Activated naive CD4-positive, alpha-beta T cell treated with anti-CD3 and anti-CD28 coated beads, Interleukin-2, amount 10 ng/mL, durations not matched to agents 7 days and 5 days (primary cell): ENCODE data around the gene CTNNBIP1.

Experiments used
- CTCF ChIA-PET: fragments of 350-600 bp; sonication (Branson Sonifier 250); formaldehyde crosslinking; loops from one replicate; lab custom pipeline; 2021; ENCODE audit warnings: antibody characterized with exemption; lab: Charles Lee
- DNase-seq: peaks from one replicate; pipeline ENCODE4 v3.0.0-alpha.2; 2020
- H3K27ac Mint-ChIP-seq: one replicate; pipeline ENCODE4 v1.8.0; 2021; ENCODE audit warnings: mild to moderate bottlenecking, moderate library complexity, mixed read lengths
- H3K27me3 Mint-ChIP-seq: one replicate; pipeline ENCODE4 v1.8.0; 2021; ENCODE audit warnings: mild to moderate bottlenecking, mixed read lengths
- H3K36me3 Mint-ChIP-seq: one replicate; pipeline ENCODE4 v1.8.0; 2021; ENCODE audit warnings: mixed read lengths
- H3K4me1 Mint-ChIP-seq: one replicate; pipeline ENCODE4 v1.8.0; 2021; ENCODE audit warnings: mixed read lengths
- H3K4me3 Mint-ChIP-seq: one replicate; pipeline ENCODE4 v1.8.0; 2021; ENCODE audit warnings: mild to moderate bottlenecking, moderate library complexity, mixed read lengths
- H3K9me3 Mint-ChIP-seq: one replicate; pipeline ENCODE4 v1.8.0; 2021; ENCODE audit warnings: mixed read lengths

Gene CTNNBIP1

DNA sequence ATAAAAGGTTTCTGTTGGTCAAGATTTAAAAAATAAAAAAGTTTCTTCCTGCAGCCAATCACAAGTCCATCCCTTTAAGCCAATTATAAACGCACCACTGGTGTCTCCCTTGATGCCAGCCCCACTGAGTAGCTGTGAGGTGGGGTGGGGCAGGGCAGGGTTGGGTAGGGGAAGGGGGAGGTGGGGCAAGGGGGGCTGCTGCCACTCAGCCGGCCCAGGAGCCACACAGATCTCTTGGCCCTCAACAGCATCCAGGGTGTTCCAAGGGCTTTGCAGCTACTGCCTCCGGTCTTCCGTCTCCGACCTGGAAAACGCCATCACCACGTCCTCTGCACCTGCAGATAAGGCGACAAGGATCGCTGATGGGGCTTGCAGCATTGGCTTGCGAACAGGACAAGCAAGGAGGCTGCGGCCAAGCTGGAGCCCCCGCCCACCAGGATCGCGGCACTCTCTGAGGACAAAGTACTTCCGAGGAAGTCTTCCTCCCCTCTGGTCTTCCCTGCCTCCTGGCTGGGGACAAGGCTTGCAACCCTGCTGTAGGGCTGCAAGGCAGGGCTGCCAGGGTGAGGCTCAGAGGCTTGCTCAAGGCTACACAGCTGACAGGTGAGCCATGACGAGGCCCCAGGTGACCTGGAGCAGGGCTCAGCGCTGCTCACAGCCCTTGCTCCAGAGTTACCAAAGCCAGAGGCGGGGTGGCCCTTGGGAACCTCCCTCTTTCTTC, 59.5 kb downstream of the CTNNBIP1 start:
- H3K9me3 Mint-ChIP-seq, result peaks cover 8% of the 10 kb centered on the region
- no peak for DNase-seq
- peaks cover 13% of the 10 kb centered on the region for H3K36me3 Mint-ChIP-seq
- H3K4me3 Mint-ChIP-seq, result peak overlapping the region; percentile 65
- H3K27me3 Mint-ChIP-seq, result peaks cover 21% of the 10 kb centered on the region
- CTCF ChIA-PET, result interaction anchor here (3.2 kb wide), 1 partner anchor 65 kb away, joined by 20 read pairs; no protein-coding TSS in a partner anchor
- peaks cover 29% of the 10 kb centered on the region for H3K4me1 Mint-ChIP-seq
- H3K27ac Mint-ChIP-seq, result peak overlapping the region; percentile 6

- Mint-ChIP-seq H3K4me3 (peak overlapping the region; percentile 27), H3K36me3 (peaks cover 11% of the 10 kb centered on the region), H3K27ac (peak overlapping the region; percentile 6), H3K27me3 (peaks cover 28% of the 10 kb centered on the region), H3K4me1 (peaks cover 29% of the 10 kb centered on the region), H3K9me3 (peaks cover 8% of the 10 kb centered on the region)
- no peak for DNase-seq
- CTCF ChIA-PET, result interaction anchor here (3.2 kb wide), 1 partner anchor 64 kb away, joined by 20 read pairs; no protein-coding TSS in a partner anchor
These were observed 60.2 kb downstream of the CTNNBIP1 start for GRCh38 chr1:9849691-9850441.

GRCh38 chr1:9848022-9848421, 62.0 kb downstream of the CTNNBIP1 start:
- H3K9me3 Mint-ChIP-seq, result no peaks in the 10 kb centered on the region
- peaks cover 29% of the 10 kb centered on the region for H3K4me1 Mint-ChIP-seq
- H3K36me3 Mint-ChIP-seq, result peaks cover 2% of the 10 kb centered on the region
- H3K27ac Mint-ChIP-seq, result no peak overlapping the region
- CTCF ChIA-PET, result interaction anchor here (1.0 to 2.0 kb wide), 5 partner anchors 13 to 63 kb away, joined by 3 to 11 read pairs (median 3); no protein-coding TSS in a partner anchor
- peaks cover 30% of the 10 kb centered on the region for H3K27me3 Mint-ChIP-seq
- no peak overlapping the region for H3K4me3 Mint-ChIP-seq
- DNase-seq, result no peak

- H3K27ac Mint-ChIP-seq, result no peak overlapping the region
- no peak for DNase-seq
- H3K27me3 Mint-ChIP-seq, result peaks cover 34% of the 10 kb centered on the region
- H3K4me1 Mint-ChIP-seq, result peaks cover 29% of the 10 kb centered on the region
- CTCF ChIA-PET, result interaction anchor here (1.0 to 2.0 kb wide), 5 partner anchors 14 to 62 kb away, joined by 3 to 11 read pairs (median 3); no protein-coding TSS in a partner anchor
- H3K36me3 Mint-ChIP-seq, result peaks cover 2% of the 10 kb centered on the region
- H3K4me3 Mint-ChIP-seq, result no peak overlapping the region
- no peaks in the 10 kb centered on the region for H3K9me3 Mint-ChIP-seq
These were observed 62.8 kb downstream of the CTNNBIP1 start for GRCh38 chr1:9847269-9847668.

DNA sequence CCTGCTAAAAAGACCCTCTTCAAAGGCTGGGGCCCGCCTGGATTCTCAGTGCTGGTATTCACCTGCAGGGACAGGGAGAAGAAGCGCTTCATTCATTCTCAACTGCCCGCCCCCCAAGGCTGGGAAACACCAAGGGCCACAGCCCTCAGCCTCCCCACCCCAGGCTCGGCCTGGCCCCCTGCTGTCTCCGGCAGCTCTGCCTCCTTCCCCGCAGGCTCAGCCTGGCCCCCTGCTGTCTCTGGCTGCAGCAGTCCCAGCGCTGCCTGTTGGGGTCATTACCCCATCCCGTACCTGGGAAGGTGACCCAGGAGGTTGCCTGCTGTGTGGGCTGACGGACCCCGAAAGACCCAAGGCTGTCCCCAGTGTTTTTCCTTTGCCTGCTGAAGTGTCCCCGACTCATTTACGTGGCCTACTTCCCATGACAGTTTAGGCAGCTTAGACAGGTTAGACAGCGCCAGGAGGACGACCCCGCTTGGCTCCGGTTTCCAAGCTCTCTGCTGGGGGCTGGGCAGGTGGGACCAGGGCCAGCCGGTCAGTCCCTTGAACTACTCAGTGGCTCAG, 63.4 kb downstream of the CTNNBIP1 start:
- CTCF ChIA-PET, result interaction anchor here (1.5 to 2.0 kb wide), 2 partner anchors 15 to 62 kb away, joined by 3 to 11 read pairs; no protein-coding TSS in a partner anchor
- H3K9me3 Mint-ChIP-seq, result no peaks in the 10 kb centered on the region
- H3K27me3 Mint-ChIP-seq, result peaks cover 34% of the 10 kb centered on the region
- no peaks in the 10 kb centered on the region for H3K36me3 Mint-ChIP-seq
- no peak overlapping the region for H3K4me3 Mint-ChIP-seq
- H3K4me1 Mint-ChIP-seq, result peaks cover 29% of the 10 kb centered on the region
- DNase-seq, result no peak
- H3K27ac Mint-ChIP-seq, result no peak overlapping the region

GRCh38 chr1:9845914-9846313, 64.2 kb downstream of the CTNNBIP1 start:
- H3K36me3 Mint-ChIP-seq, result no peaks in the 10 kb centered on the region
- no peak overlapping the region for H3K4me3 Mint-ChIP-seq
- peaks cover 26% of the 10 kb centered on the region for H3K4me1 Mint-ChIP-seq
- CTCF ChIA-PET, result interaction anchor here (0.9 kb wide), 1 partner anchor 62 kb away, joined by 3 read pairs; no protein-coding TSS in a partner anchor
- H3K27ac Mint-ChIP-seq, result no peak overlapping the region
- no peak for DNase-seq
- H3K27me3 Mint-ChIP-seq, result peaks cover 36% of the 10 kb centered on the region
- H3K9me3 Mint-ChIP-seq, result no peaks in the 10 kb centered on the region

DNA sequence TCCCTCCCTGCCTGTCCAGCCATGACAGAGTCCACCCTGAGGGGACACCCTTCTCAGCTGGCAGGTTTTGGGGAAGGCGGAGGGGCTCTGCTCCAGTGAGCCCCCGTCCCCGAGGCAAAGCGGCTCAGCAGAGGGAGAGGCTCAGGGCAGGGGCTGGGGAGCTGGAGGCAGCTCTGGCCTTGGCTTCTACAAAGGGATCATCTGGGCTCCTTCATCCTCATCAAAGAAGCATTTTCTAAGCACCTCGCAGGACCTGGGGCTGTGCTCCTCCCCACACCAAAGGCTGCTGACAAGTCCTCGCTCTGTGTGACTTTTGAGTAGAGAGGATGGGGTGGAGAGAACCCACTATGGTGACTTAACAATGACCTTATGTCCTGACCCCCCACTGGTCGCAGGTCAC, 65.3 kb downstream of the CTNNBIP1 start:
- Mint-ChIP-seq H3K4me3 (no peak overlapping the region), H3K27me3 (peaks cover 41% of the 10 kb centered on the region), H3K9me3 (no peaks in the 10 kb centered on the region), H3K27ac (no peak overlapping the region), H3K4me1 (peaks cover 15% of the 10 kb centered on the region), H3K36me3 (no peaks in the 10 kb centered on the region)
- CTCF ChIA-PET, result interaction anchor here (0.9 kb wide), 1 partner anchor 61 kb away, joined by 3 read pairs; no protein-coding TSS in a partner anchor
- DNase-seq, result no peak

GRCh38 chr1:9844106-9844505, 66.0 kb downstream of the CTNNBIP1 start:
- H3K27ac Mint-ChIP-seq, result no peak overlapping the region
- H3K27me3 Mint-ChIP-seq, result peaks cover 45% of the 10 kb centered on the region
- CTCF ChIA-PET, result no interaction called here
- no peaks in the 10 kb centered on the region for H3K36me3 Mint-ChIP-seq
- H3K9me3 Mint-ChIP-seq, result no peaks in the 10 kb centered on the region
- H3K4me1 Mint-ChIP-seq, result peaks cover 9% of the 10 kb centered on the region
- no peak for DNase-seq
- H3K4me3 Mint-ChIP-seq, result no peak overlapping the region

DNA sequence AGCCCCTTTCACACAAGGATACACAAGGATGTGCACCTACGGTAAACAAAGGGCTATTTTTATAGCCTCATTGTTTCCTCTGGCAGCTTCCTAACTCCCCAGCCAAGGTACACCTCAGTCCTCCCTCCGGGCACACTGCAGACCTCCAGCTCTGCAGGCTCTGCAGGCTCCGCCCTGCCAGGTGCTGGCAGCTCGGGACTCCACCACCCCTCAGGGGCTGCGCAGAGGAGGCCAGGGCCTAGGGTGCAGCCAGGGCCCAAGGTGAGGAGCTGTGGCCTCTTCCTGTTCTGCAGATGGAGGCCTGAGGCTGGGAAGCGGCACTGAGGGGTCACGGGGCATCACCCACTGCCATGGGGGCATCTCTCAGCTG, 66.5 kb downstream of the CTNNBIP1 start:
- H3K27me3 Mint-ChIP-seq, result peaks cover 49% of the 10 kb centered on the region
- CTCF ChIA-PET, result interaction anchor here (0.5 kb wide), 1 partner anchor 21 kb away, joined by 3 read pairs; no protein-coding TSS in a partner anchor
- H3K4me1 Mint-ChIP-seq, result peaks cover 9% of the 10 kb centered on the region
- no peak overlapping the region for H3K4me3 Mint-ChIP-seq
- no peaks in the 10 kb centered on the region for H3K9me3 Mint-ChIP-seq
- DNase-seq, result no peak
- H3K36me3 Mint-ChIP-seq, result no peaks in the 10 kb centered on the region
- no peak overlapping the region for H3K27ac Mint-ChIP-seq

DNA sequence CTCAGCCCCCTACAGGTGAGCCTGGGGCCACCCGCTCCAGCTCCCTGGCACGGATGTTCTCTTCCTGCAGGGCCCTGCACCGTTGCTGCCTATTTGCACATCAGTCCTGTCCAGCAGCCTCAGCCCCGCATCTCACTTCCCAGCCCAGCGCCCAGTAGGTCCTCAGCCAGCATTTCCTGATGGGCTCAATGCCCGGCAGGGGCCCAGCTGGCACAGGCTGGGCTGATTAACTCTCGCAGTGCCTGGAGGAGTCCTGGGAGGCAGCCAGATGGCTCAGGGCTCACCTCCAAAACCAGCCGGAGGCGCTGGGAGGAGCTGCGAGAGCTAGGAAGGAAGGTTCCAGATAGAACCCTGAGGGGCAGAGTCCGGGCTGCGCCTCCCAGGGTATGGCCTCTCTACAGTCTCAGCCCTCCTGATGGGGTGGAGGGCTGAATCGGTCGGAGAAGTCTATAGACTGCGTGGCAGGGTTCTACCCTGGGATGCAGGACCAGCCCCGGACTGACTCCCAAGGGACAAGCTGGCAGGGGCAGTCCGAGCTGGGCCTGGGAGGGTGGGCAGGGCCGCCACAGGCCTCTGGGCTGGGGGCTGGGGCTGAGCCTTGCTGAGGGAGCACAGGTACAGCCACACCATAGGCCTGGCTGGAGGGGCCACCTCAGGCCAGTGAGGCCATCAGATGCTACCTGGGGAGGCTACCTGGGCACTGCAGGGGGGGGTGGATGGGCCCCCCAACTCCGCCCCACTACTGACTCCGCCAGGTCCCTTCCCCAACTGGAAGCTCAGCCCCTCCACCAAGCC, 67.1 kb downstream of the CTNNBIP1 start:
- Mint-ChIP-seq H3K4me1 (peaks cover 7% of the 10 kb centered on the region), H3K9me3 (no peaks in the 10 kb centered on the region), H3K4me3 (no peak overlapping the region), H3K27ac (no peak overlapping the region), H3K36me3 (no peaks in the 10 kb centered on the region), H3K27me3 (peaks cover 50% of the 10 kb centered on the region)
- CTCF ChIA-PET, result interaction anchor here (0.5 to 1.9 kb wide), 2 partner anchors 22 to 57 kb away, joined by 3 to 5 read pairs; no protein-coding TSS in a partner anchor
- DNase-seq, result no peak

GRCh38 chr1:9842073-9842711, 67.9 kb downstream of the CTNNBIP1 start:
- Mint-ChIP-seq H3K9me3 (no peaks in the 10 kb centered on the region), H3K4me1 (peaks cover 4% of the 10 kb centered on the region), H3K27me3 (peaks cover 56% of the 10 kb centered on the region), H3K36me3 (no peaks in the 10 kb centered on the region), H3K4me3 (no peak overlapping the region), H3K27ac (no peak overlapping the region)
- DNase-seq, result no peak
- CTCF ChIA-PET, result interaction anchor here (0.5 to 1.9 kb wide), 2 partner anchors 33 to 56 kb away, joined by 3 to 5 read pairs; no protein-coding TSS in a partner anchor

- no peaks in the 10 kb centered on the region for H3K36me3 Mint-ChIP-seq
- H3K27ac Mint-ChIP-seq, result no peak overlapping the region
- CTCF ChIA-PET, result interaction anchor here (1.9 kb wide), 1 partner anchor 56 kb away, joined by 5 read pairs; no protein-coding TSS in a partner anchor
- peaks cover 4% of the 10 kb centered on the region for H3K4me1 Mint-ChIP-seq
- no peak overlapping the region for H3K4me3 Mint-ChIP-seq
- peaks cover 59% of the 10 kb centered on the region for H3K27me3 Mint-ChIP-seq
- DNase-seq, result no peak
- no peaks in the 10 kb centered on the region for H3K9me3 Mint-ChIP-seq
These were observed 68.6 kb downstream of the CTNNBIP1 start for GRCh38 chr1:9841460-9841859.

- H3K27ac Mint-ChIP-seq, result no peak overlapping the region
- H3K4me3 Mint-ChIP-seq, result no peak overlapping the region
- DNase-seq, result no peak
- H3K27me3 Mint-ChIP-seq, result peaks cover 63% of the 10 kb centered on the region
- H3K9me3 Mint-ChIP-seq, result no peaks in the 10 kb centered on the region
- CTCF ChIA-PET, result interaction anchor here (1.3 kb wide), 1 partner anchor 13 kb away, joined by 3 read pairs; no protein-coding TSS in a partner anchor
- H3K36me3 Mint-ChIP-seq, result no peaks in the 10 kb centered on the region
- H3K4me1 Mint-ChIP-seq, result no peaks in the 10 kb centered on the region
These were observed 69.9 kb downstream of the CTNNBIP1 start for GRCh38 chr1:9840176-9840575.
